ENCODE measurements around the gene GASK1A. TPM values are rescaled to one million over a fixed set of nuclear protein-coding genes. Genes with fewer than 3 reads are reported as not detected.
"Not testable (repeated sequence)": the region's sequence is repeated elsewhere in the genome, so short reads cannot be mapped to it uniquely, and the experiment has no call there.

GASK1A gene
- total and polyA plus RNA-seq, 2 donors, result 1.0 to 1.5 TPM

DNA sequence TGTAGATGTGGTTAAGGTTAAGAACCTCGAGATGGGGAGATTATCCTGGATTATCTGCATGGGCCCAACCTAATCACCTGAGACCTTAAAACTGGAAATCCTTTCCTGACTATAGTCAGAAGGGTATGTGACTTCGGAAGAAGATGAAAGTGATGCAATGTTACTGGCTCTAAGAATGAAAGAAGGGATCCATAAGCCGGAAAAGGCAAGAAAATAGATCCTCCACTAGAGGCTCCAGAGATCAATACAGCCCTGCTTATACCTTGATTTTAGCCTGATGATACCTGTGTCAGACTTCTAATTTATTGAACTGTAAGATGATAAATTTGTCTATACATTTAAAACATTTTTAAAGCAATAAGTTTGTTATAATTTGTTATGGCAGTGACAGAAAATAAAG, 21.5 kb upstream of the GASK1A start:
- H3K36me3 ChIP-seq (ENCODE audit: control insufficient read depth in 2 of 2, insufficient read depth in 2 of 2, low read length in 1 of 2), result no peaks in the 10 kb centered on the region
- no peak overlapping the region for H3K4me3 ChIP-seq (ENCODE audit: low read length in 2 of 2)
- no peaks in the 10 kb centered on the region for H3K9me3 ChIP-seq (ENCODE audit: control insufficient read depth in 2 of 2, insufficient read depth in 1 of 2, low read length in 1 of 2)
- no peak for DNase-seq (ENCODE audit: low read depth in 6 of 9, low spot score in 9 of 9)
- H3K27ac ChIP-seq (ENCODE audit: low read depth in 1 of 2, low read length in 1 of 2), result no peak overlapping the region
- no peaks in the 10 kb centered on the region for H3K27me3 ChIP-seq (ENCODE audit: control insufficient read depth in 2 of 2, insufficient read depth in 1 of 2, low read length in 1 of 2)
- H3K4me1 ChIP-seq (ENCODE audit: control insufficient read depth in 2 of 2, insufficient read depth in 2 of 2, low read length in 2 of 2), result peaks cover 0 to 3% of the 10 kb centered on the region in 2 donors
- WGBS, result 93% methylated on average over 3 of the region's 3 CpGs

DNA sequence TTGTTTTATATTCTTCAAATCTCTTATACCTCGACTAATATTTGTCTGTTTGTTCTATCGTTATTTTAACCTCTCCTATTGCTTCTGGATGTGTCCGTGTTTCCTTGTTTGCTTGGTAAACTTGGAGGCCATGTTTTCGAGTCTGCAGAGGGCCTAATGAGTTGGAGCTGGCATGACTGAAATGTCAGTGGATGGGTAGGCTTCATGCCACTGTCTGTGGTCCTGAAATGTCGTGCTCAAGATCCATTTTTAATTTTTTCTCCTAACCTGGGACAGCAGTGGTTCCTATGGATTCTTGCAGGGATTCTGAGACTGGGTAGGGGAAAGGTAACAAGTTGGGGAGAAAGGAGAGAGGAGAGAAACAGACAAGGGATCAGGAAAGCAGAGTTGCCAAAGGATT, 18.8 kb upstream of the GASK1A start:
- DNase-seq (ENCODE audit: low read depth in 6 of 9, low spot score in 9 of 9), result no peak
- 91% methylated on average over 5 of the region's 5 CpGs for WGBS
- Histone ChIP-seq H3K4me3 (ENCODE audit: low read length in 2 of 2) (no peak overlapping the region), H3K36me3 (ENCODE audit: control insufficient read depth in 2 of 2, insufficient read depth in 2 of 2, low read length in 1 of 2) (no peaks in the 10 kb centered on the region), H3K27me3 (ENCODE audit: control insufficient read depth in 2 of 2, insufficient read depth in 1 of 2, low read length in 1 of 2) (no peaks in the 10 kb centered on the region), H3K27ac (ENCODE audit: low read depth in 1 of 2, low read length in 1 of 2) (no peak overlapping the region), H3K9me3 (ENCODE audit: control insufficient read depth in 2 of 2, insufficient read depth in 1 of 2, low read length in 1 of 2) (no peaks in the 10 kb centered on the region), H3K4me1 (ENCODE audit: control insufficient read depth in 2 of 2, insufficient read depth in 2 of 2, low read length in 2 of 2) (peaks cover 11 to 14% of the 10 kb centered on the region in 2 donors)

DNA sequence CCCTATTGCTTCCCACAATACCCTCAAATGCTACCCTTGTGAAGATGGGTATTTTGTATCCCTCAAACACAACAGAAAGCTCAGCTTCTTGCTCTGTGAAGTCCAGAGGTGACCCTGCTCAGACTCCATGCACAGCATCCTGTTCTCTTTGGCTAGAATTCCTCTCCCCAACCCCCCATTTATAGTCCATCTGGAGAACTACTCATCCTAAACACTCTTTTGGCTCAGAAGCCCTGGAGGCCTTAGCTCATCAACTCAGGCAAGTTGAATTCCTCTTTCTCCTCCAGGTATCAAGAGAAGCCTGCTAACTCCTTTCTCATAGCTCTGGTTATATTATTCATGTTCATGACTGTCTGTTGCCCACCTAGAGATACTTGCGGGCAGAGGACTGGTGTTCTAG, 18.3 kb upstream of the GASK1A start:
- H3K9me3 ChIP-seq (ENCODE audit: control insufficient read depth in 2 of 2, insufficient read depth in 1 of 2, low read length in 1 of 2), result no peaks in the 10 kb centered on the region
- 99% methylated on average over 1 of the region's 1 CpG for WGBS

GRCh38 chr3:42961633-42962032, 17.5 kb upstream of the GASK1A start:
- WGBS, result 14% methylated on average over 4 of the region's 4 CpGs
- peak in 7 of 9 donors; percentile 37 to 67 (median 40) for DNase-seq (ENCODE audit: low read depth in 6 of 9, low spot score in 9 of 9)
- no peaks in the 10 kb centered on the region for H3K9me3 ChIP-seq (ENCODE audit: control insufficient read depth in 2 of 2, insufficient read depth in 1 of 2, low read length in 1 of 2)
- H3K27me3 ChIP-seq (ENCODE audit: control insufficient read depth in 2 of 2, insufficient read depth in 1 of 2, low read length in 1 of 2), result no peaks in the 10 kb centered on the region
- no peak overlapping the region for H3K27ac ChIP-seq (ENCODE audit: low read depth in 1 of 2, low read length in 1 of 2)
- H3K4me3 ChIP-seq (ENCODE audit: low read length in 2 of 2), result no peak overlapping the region
- peaks cover 14 to 15% of the 10 kb centered on the region in 2 donors for H3K4me1 ChIP-seq (ENCODE audit: control insufficient read depth in 2 of 2, insufficient read depth in 2 of 2, low read length in 2 of 2)
- H3K36me3 ChIP-seq (ENCODE audit: control insufficient read depth in 2 of 2, insufficient read depth in 2 of 2, low read length in 1 of 2), result no peaks in the 10 kb centered on the region

More for the DNA sequence above, 18.3 kb upstream of the GASK1A start:
- no peak for DNase-seq (ENCODE audit: low read depth in 6 of 9, low spot score in 9 of 9)
- Histone ChIP-seq H3K27ac (ENCODE audit: low read depth in 1 of 2, low read length in 1 of 2) (no peak overlapping the region), H3K4me1 (ENCODE audit: control insufficient read depth in 2 of 2, insufficient read depth in 2 of 2, low read length in 2 of 2) (peaks cover 14 to 15% of the 10 kb centered on the region in 2 donors), H3K27me3 (ENCODE audit: control insufficient read depth in 2 of 2, insufficient read depth in 1 of 2, low read length in 1 of 2) (no peaks in the 10 kb centered on the region), H3K4me3 (ENCODE audit: low read length in 2 of 2) (no peak overlapping the region), H3K36me3 (ENCODE audit: control insufficient read depth in 2 of 2, insufficient read depth in 2 of 2, low read length in 1 of 2) (no peaks in the 10 kb centered on the region)

- WGBS, result 97% methylated on average over 2 of the region's 2 CpGs
- no peak overlapping the region for H3K27ac ChIP-seq (ENCODE audit: low read depth in 1 of 2, low read length in 1 of 2)
- H3K4me1 ChIP-seq (ENCODE audit: control insufficient read depth in 2 of 2, insufficient read depth in 2 of 2, low read length in 2 of 2), result peaks cover 14 to 15% of the 10 kb centered on the region in 2 donors
- no peak overlapping the region for H3K4me3 ChIP-seq (ENCODE audit: low read length in 2 of 2)
- no peak for DNase-seq (ENCODE audit: low read depth in 6 of 9, low spot score in 9 of 9)
- H3K36me3 ChIP-seq (ENCODE audit: control insufficient read depth in 2 of 2, insufficient read depth in 2 of 2, low read length in 1 of 2), result no peaks in the 10 kb centered on the region
- no peaks in the 10 kb centered on the region for H3K27me3 ChIP-seq (ENCODE audit: control insufficient read depth in 2 of 2, insufficient read depth in 1 of 2, low read length in 1 of 2)
- no peaks in the 10 kb centered on the region for H3K9me3 ChIP-seq (ENCODE audit: control insufficient read depth in 2 of 2, insufficient read depth in 1 of 2, low read length in 1 of 2)
Observed at GRCh38 chr3:42963269-42963668, 15.8 kb upstream of the GASK1A start.

- Histone ChIP-seq H3K4me3 (ENCODE audit: low read length in 2 of 2) (no peak overlapping the region), H3K36me3 (ENCODE audit: control insufficient read depth in 2 of 2, insufficient read depth in 2 of 2, low read length in 1 of 2) (no peaks in the 10 kb centered on the region), H3K27ac (ENCODE audit: low read depth in 1 of 2, low read length in 1 of 2) (no peak overlapping the region), H3K27me3 (ENCODE audit: control insufficient read depth in 2 of 2, insufficient read depth in 1 of 2, low read length in 1 of 2) (no peaks in the 10 kb centered on the region), H3K9me3 (ENCODE audit: control insufficient read depth in 2 of 2, insufficient read depth in 1 of 2, low read length in 1 of 2) (no peaks in the 10 kb centered on the region), H3K4me1 (ENCODE audit: control insufficient read depth in 2 of 2, insufficient read depth in 2 of 2, low read length in 2 of 2) (peaks cover 19 to 20% of the 10 kb centered on the region in 2 donors)
- WGBS, result 52% methylated on average over 4 of the region's 4 CpGs
- DNase-seq (ENCODE audit: low read depth in 6 of 9, low spot score in 9 of 9), result peak in 8 of 9 donors; percentile 25 to 81 (median 58)
Observed at GRCh38 chr3:42964266-42964665, 14.8 kb upstream of the GASK1A start.

DNA sequence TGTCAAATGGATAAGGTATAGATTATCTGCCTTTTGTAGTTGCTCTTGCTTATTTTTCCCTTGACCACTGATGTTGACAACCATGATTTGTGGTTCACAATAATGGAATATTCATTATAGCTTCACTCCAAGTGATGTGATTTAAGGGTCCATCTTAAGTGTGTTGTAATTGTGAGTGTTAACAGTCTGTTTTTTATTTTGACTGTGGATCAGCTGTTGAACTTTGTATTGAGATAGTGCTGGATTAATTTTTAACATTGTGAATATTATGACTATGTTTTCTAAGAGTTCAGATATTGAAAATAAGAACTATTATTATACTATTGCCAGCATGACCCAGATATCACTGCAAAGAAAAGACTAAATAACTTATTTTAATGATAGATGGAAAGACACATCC, 8.6 kb upstream of the GASK1A start:
- H3K4me1 ChIP-seq (ENCODE audit: control insufficient read depth in 2 of 2, insufficient read depth in 2 of 2, low read length in 2 of 2), result peaks cover 5% of the 10 kb centered on the region in 2 donors
- no peaks in the 10 kb centered on the region for H3K36me3 ChIP-seq (ENCODE audit: control insufficient read depth in 2 of 2, insufficient read depth in 2 of 2, low read length in 1 of 2)
- peaks cover 5 to 14% of the 10 kb centered on the region in 2 donors for H3K9me3 ChIP-seq (ENCODE audit: control insufficient read depth in 2 of 2, insufficient read depth in 1 of 2, low read length in 1 of 2)
- H3K27ac ChIP-seq (ENCODE audit: low read depth in 1 of 2, low read length in 1 of 2), result no peak overlapping the region
- H3K27me3 ChIP-seq (ENCODE audit: control insufficient read depth in 2 of 2, insufficient read depth in 1 of 2, low read length in 1 of 2), result no peaks in the 10 kb centered on the region
- no peak for DNase-seq (ENCODE audit: low read depth in 6 of 9, low spot score in 9 of 9)
- no peak overlapping the region for H3K4me3 ChIP-seq (ENCODE audit: low read length in 2 of 2)

DNA sequence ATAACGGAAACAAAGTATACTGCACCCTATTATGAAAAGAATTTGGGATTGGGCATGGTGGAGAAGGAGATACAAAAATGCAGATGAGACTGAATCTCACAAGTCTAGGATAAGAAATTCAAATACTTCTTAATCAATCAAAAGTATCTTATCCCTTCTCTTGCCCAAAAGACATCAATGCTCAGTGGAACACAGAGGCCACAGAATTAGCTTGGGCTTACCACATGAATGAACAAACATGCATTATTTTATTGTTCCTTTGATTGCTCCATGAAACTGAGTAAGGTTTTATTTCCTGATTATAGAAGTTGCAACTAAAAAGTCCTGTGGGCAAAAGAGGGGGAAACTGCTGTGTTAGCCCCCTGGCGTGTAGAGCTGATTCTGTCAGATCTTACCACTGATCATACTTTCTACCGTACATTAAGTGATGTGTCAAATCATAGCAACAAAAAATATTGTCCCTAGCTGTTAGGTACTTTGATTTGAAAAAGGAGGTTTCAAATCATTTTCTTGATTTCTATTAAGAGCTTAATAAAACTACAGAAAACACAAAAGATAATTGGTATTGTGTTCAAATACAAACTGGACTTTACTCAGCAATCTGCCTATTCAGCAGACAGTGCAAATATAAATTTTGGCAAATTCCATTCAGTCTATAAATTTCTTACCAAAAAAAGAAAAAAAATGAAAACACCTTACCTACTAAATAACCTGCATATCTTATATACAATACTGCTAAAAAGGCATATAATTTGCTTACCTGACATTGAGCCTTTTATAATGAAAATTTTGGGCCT, 7.9 kb upstream of the GASK1A start:
- no peak for DNase-seq (ENCODE audit: low read depth in 6 of 9, low spot score in 9 of 9)
- 98% methylated on average over 3 of the region's 3 CpGs for WGBS
- H3K4me3 ChIP-seq (ENCODE audit: low read length in 2 of 2), result no peak overlapping the region
- peaks cover 5 to 14% of the 10 kb centered on the region in 2 donors for H3K9me3 ChIP-seq (ENCODE audit: control insufficient read depth in 2 of 2, insufficient read depth in 1 of 2, low read length in 1 of 2)
- no peak overlapping the region for H3K27ac ChIP-seq (ENCODE audit: low read depth in 1 of 2, low read length in 1 of 2)
- peaks cover 5% of the 10 kb centered on the region in 2 donors for H3K4me1 ChIP-seq (ENCODE audit: control insufficient read depth in 2 of 2, insufficient read depth in 2 of 2, low read length in 2 of 2)
- H3K36me3 ChIP-seq (ENCODE audit: control insufficient read depth in 2 of 2, insufficient read depth in 2 of 2, low read length in 1 of 2), result no peaks in the 10 kb centered on the region
- H3K27me3 ChIP-seq (ENCODE audit: control insufficient read depth in 2 of 2, insufficient read depth in 1 of 2, low read length in 1 of 2), result no peaks in the 10 kb centered on the region

GRCh38 chr3:42974906-42975305, 4.2 kb upstream of the GASK1A start:
- Histone ChIP-seq H3K27me3 (ENCODE audit: control insufficient read depth in 2 of 2, insufficient read depth in 1 of 2, low read length in 1 of 2) (peaks cover 19 to 28% of the 10 kb centered on the region in 2 donors), H3K9me3 (ENCODE audit: control insufficient read depth in 2 of 2, insufficient read depth in 1 of 2, low read length in 1 of 2) (peaks cover 5 to 14% of the 10 kb centered on the region in 2 donors)
- WGBS, result 96% methylated on average over 3 of the region's 3 CpGs
- not testable (repeated sequence) for DNase-seq (ENCODE audit: low read depth in 6 of 9, low spot score in 9 of 9); H3K27ac ChIP-seq (ENCODE audit: low read depth in 1 of 2, low read length in 1 of 2); H3K4me3 ChIP-seq (ENCODE audit: low read length in 2 of 2); H3K4me1 ChIP-seq (ENCODE audit: control insufficient read depth in 2 of 2, insufficient read depth in 2 of 2, low read length in 2 of 2); H3K36me3 ChIP-seq (ENCODE audit: control insufficient read depth in 2 of 2, insufficient read depth in 2 of 2, low read length in 1 of 2)
